GM19468 (cell line): Measurements from ENCODE around the gene TTC39A.
A peak's percentile ranks its signal among the peaks of the same experiment; 100 is the strongest.
"Not testable (repeated sequence)": the region's sequence is repeated elsewhere in the genome, so short reads cannot be mapped to it uniquely, and the experiment has no call there.

ENCODE experiments used
- ATAC-seq: cut with Tn5 transposase; IDR thresholded peaks from one replicate; pipeline ENCODE4 v1.9.1; 2021; ENCODE audit warnings: mild to moderate bottlenecking, moderate library complexity, moderate number of reproducible peaks; ENCODE audit not compliant: unreplicated experiment; ENCODE audit errors: extremely low read depth

Gene TTC39A

DNA sequence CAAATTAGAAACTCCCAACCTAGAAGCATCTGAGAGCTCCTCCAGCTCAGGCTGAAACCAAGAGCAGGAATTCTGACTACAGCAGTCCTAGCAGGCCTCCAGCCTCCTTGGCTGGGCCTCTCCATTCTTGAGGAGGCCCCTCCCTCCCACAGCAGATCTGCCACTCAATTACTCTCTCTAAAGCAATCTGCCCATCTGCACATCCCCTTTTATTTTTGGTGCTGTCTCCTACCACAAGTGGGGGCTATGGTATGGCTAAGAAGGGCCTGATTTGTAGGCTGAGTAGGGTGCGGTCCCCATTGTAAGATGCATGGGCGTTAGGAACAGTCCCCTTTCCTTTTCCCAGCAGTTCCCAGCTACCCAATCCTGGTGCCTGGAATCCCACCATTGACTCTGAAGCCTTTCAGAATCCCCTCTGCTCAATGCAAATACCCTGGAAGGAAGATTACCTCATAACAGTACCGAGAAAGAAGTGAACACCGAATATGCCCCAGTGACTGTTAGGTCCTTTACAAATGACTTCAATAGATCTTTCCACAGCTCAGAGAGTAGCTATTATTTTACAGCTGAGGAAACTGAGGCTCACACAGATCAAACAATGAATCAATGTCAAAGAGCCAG, 11.6 kb upstream of the TTC39A start:
- ATAC-seq = no peak

- no peak for ATAC-seq
Measured at GRCh38 chr1:51340380-51340779, 10.0 kb upstream of the TTC39A start.

GRCh38 chr1:51336711-51337110, 6.3 kb upstream of the TTC39A start:
- no peak for ATAC-seq

- ATAC-seq = no peak
Measured at GRCh38 chr1:51336004-51336403, 5.6 kb upstream of the TTC39A start.

DNA sequence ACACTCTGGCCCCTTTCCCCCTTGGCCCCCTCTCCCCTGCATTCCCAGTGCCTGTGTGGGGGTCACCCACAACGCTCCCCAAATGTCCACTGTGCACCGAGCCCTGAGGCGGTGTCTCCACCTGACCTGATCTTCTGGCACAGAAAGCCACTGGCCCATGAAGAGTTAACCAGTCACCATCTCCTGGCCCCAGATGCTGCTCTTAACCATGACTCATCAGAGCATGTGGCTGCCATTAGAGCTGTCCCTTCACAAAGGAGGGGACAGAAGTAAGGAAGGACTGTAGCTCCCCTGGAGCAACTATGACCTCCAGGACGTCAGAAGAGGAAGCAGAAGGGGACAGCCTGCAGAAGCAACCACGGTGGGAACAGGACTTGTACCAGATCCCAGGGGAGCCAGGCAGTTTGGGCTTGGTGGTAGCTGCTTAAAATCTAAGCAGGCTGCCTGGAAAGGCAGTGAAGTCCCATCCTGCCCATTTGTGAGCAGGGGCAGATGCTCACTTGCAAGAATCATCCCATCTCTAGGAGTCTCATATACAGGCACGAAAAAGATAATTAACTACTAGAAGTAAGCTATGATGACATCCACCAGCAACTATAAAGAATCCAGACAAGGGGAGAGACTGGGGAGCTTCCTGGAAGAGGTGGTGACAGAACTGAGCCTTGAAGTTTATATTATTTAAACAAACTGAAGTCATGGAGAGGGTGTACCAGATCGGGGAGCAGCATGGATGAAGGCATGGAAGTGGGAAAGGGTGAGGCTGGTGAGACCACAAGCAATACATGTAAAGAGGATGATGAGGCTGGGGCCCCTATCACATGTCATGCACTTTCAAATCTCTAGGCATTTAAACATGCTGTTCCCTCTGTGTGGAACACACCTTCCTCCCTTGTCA, 1.1 kb upstream of the TTC39A start:
- ATAC-seq = peak; percentile 33

GRCh38 chr1:51329443-51330325, 678 bp downstream of the TTC39A start:
- ATAC-seq = no peak

- no peak for ATAC-seq
Measured at GRCh38 chr1:51328926-51329325, 1.4 kb downstream of the TTC39A start.

DNA sequence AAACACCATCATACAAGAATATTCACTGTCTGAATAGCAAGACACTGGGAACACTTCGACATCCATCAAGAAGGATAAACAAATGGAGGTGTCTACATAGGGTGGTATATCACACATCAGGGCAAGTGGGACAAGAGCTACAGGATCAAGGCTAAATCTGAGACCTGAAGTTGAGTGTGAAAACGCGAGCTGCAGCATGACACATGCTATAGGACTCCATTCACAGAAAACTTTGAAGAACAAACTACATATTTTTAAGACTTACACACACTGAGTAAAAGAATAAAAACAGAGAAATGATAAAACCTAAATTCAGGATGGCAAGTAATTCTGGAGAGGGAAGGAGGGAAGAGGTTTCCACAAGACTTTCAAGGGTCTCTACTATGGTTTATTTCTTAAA, 2.1 kb downstream of the TTC39A start:
- ATAC-seq = no peak

- ATAC-seq = no peak
Measured at GRCh38 chr1:51327386-51327785, 3.0 kb downstream of the TTC39A start.

- ATAC-seq = no peak
Measured at GRCh38 chr1:51326839-51327238, 3.5 kb downstream of the TTC39A start.

DNA sequence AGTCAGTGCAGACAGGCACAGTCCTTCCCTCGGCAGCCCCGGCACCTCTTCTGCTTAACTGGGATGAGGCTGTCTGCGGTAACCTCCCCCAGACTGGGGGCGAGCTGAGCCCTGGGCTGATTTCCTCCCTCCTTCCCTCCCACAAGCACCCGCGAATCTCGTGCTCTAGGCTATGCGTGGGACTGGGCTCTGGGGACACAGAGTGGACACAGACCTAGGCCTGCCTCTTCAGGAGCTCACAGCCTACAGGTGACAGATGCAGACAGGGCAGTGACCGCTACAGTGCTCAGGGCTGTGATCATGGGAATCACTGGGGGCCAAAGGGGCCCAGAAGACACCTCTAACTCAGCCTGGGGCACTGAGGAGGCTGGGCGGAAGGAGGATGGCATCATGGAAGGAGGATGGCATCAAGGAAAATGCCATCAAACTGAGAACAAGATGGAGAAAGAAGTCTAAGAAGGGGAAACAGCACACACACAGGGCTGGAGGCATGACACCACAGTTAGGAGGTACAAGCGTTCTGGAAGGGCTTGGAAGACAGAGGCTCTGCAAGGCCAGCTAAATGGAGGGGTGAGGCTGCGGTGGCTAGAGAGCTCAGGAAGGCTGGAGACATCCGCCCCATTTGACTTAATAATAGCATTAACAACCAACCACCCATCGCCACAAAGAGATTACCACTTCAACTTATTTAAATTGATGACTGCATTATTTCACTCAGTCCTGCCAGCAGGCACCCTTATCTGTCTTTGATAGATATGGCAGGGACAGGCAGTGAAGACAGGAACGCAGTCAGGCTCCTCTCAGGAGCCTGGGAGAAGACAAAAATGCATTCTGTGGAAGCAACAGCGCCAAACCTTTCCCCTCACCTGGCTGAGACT, 4.2 kb downstream of the TTC39A start:
- no peak for ATAC-seq

- ATAC-seq = no peak
Measured at GRCh38 chr1:51325391-51325790, 5.0 kb downstream of the TTC39A start.

GRCh38 chr1:51325011-51325385, 5.4 kb downstream of the TTC39A start:
- ATAC-seq = not testable (repeated sequence)

GRCh38 chr1:51324251-51325010, 5.9 kb downstream of the TTC39A start:
- no peak for ATAC-seq

DNA sequence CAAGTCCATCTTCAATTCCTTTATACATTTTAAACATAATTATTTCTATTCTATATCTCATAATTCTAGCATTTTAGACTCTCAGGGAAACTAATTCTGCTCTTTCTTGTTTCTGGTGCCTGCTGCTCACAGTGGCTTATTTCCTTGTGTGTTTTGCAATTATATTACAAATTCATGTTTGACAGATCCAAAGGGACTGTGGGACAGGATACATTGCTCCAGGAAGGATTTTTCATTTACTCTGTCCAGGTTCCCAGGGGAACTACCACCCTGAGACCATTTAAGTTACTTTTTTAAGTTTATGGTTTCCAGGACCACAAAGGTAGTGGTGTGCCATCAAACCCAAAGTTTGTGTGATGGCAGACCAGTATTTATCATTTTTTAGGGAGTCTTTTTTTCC, 6.6 kb downstream of the TTC39A start:
- ATAC-seq = no peak

DNA sequence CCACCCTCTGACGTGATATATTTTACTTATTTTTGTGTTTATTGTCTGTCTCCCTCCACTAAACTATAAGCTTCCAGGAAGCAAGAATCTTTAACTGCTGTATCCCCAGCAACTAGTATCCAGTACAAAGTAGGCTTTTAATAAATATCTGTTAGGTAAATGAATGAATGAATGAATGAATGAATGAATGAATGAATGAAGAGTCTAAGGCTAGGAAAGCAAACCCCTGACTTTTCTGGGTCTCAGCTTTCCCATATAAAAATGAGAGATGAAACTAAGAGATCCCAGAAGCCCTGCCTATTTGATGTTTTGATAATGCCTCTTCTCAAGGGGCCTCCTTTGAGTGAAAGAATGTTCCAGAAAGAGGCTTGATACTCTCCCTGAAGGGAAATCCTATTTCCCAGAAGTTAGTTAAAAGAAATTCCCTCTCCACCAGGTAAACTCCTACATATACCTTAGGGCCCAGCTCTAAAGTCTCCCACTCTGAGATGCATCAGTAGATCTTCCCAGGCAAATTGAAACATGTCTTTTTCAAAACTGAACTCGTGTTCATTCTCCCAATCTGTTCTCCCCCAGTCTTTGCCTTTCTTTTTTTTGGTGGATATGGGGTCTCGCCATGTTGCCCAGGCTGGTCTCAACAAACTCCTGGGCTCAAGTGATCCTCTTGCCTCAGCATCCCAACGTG, 7.8 kb downstream of the TTC39A start:
- ATAC-seq = no peak

GRCh38 chr1:51321924-51322280, 8.5 kb downstream of the TTC39A start:
- ATAC-seq = no peak
